K562 (cell line): ENCODE measurements around the gene ZNF556. TPM values are rescaled to one million over a fixed set of nuclear protein-coding genes. Genes with fewer than 3 reads are reported as not detected.

ENCODE experiments used
- CHD4 ChIP-seq: fragments of 200-600 bp; sonication (generic); IDR thresholded peaks from 3 replicates; pipeline ENCODE4 v1.6.1; 2012; ENCODE audit warnings: low read depth, mild to moderate bottlenecking, mixed read lengths, low read length, inconsistent platforms; ENCODE audit not compliant: insufficient read depth, insufficient replicate concordance, poor library complexity, severe bottlenecking
- CXXC5 ChIP-seq: fragments of 250-450 bp; sonication (Bioruptor Pico); IDR thresholded peaks from 2 replicates; pipeline ENCODE4 v1.8.0; 2022; ENCODE audit warnings: inconsistent platforms, mild to moderate bottlenecking, moderate library complexity
- HSF4 ChIP-seq: fragments of 250-450 bp; sonication (Bioruptor Pico); IDR thresholded peaks from 2 replicates; pipeline ENCODE4 v2.1.2; 2022; ENCODE audit warnings: mild to moderate bottlenecking, moderate library complexity, borderline replicate concordance
- L3MBTL2 ChIP-seq: fragments of 450-650 bp; IDR thresholded peaks from 2 replicates; pipeline ENCODE4 v1.6.1; 2016; ENCODE audit warnings: mild to moderate bottlenecking, moderate library complexity
- MAFG ChIP-seq: fragments of 450-650 bp; conservative IDR thresholded peaks from 2 replicates; pipeline ENCODE4 v1.6.1; 2016; ENCODE audit warnings: missing genetic modification characterization, missing compliant biosample characterization
- MYBL2 ChIP-seq, 2 experiments: fragments of 450-650 bp in 1 of 2; sonication (generic) in 1 of 2; formaldehyde crosslinking in 1 of 2; IDR thresholded peaks; 2 replicates each; pipeline versions ENCODE4 v1.6.1 to v1.8.1; 2017 to 2022; ENCODE audit warnings: borderline replicate concordance in 1 of 2, inconsistent platforms in 1 of 2, low read depth in 1 of 2, mild to moderate bottlenecking in 1 of 2, missing genetic modification reagents in 1 of 2, moderate library complexity in 1 of 2
- NFIX ChIP-seq: fragments of 250-450 bp; sonication (Bioruptor Pico); IDR thresholded peaks from 2 replicates; pipeline ENCODE4 v1.4.0; 2020; ENCODE audit warnings: low read depth, mild to moderate bottlenecking, moderate library complexity
- NFYB ChIP-seq: IDR thresholded peaks from 2 replicates; pipeline ENCODE4 v1.6.1; 2011; ENCODE audit warnings: mild to moderate bottlenecking, moderate library complexity; ENCODE audit not compliant: insufficient read length; ENCODE audit errors: extremely low read depth
- PHB2 ChIP-seq: fragments of 450-650 bp; IDR thresholded peaks from 2 replicates; pipeline ENCODE4 v1.6.1; 2017; ENCODE audit warnings: low read depth
- RBM17 ChIP-seq: fragments of 200-400 bp; formaldehyde crosslinking; IDR thresholded peaks from 2 replicates; pipeline ENCODE4 v1.6.1; 2017; ENCODE audit warnings: low read depth, mild to moderate bottlenecking, low read length, borderline replicate concordance
- SMAD2 ChIP-seq: fragments of 150-350 bp; IDR thresholded peaks from 2 replicates; pipeline ENCODE4 v1.6.1; 2014; ENCODE audit warnings: low read depth, mild to moderate bottlenecking, low read length
- SNIP1 ChIP-seq: fragments of 450-650 bp; IDR thresholded peaks from 2 replicates; pipeline ENCODE4 v1.7.1; 2017; ENCODE audit warnings: low read depth, mild to moderate bottlenecking
- STAG1 ChIP-seq: sonication (generic); formaldehyde crosslinking; IDR thresholded peaks from 2 replicates; pipeline ENCODE4 v1.5.0; 2020; ENCODE audit warnings: missing genetic modification reagents, borderline replicate concordance
- TAF9B ChIP-seq: fragments of 450-650 bp; IDR thresholded peaks from 2 replicates; pipeline ENCODE4 v1.6.1; 2018; ENCODE audit warnings: mild to moderate bottlenecking; ENCODE audit not compliant: partially characterized antibody
- TCF7 ChIP-seq: sonication (generic); IDR thresholded peaks from 2 replicates; pipeline ENCODE4 v1.6.1; 2016; ENCODE audit warnings: antibody characterized with exemption, borderline replicate concordance
- ZFP1 ChIP-seq: fragments of 450-650 bp; formaldehyde crosslinking; IDR thresholded peaks from 2 replicates; pipeline ENCODE4 v1.4.0; 2020; ENCODE audit warnings: mild to moderate bottlenecking, mixed read lengths
- ZNF224 ChIP-seq: sonication (generic); formaldehyde crosslinking; IDR thresholded peaks from 2 replicates; pipeline ENCODE4 v1.8.0; 2022; ENCODE audit warnings: mild to moderate bottlenecking, missing genetic modification reagents
- ZNF41 ChIP-seq: fragments of 250-450 bp; sonication (Bioruptor Pico); conservative IDR thresholded peaks from 2 replicates; pipeline ENCODE4 v1.4.0; 2020; ENCODE audit warnings: mild to moderate bottlenecking
- ZNF644 ChIP-seq: fragments of 200-800 bp; sonication (Bioruptor generic); IDR thresholded peaks from 2 replicates; pipeline ENCODE4 v1.6.1; 2016; ENCODE audit warnings: low read depth, missing genetic modification characterization, missing compliant biosample characterization
- ZNF766 ChIP-seq: fragments of 200-800 bp; sonication (Bioruptor generic); conservative IDR thresholded peaks from 2 replicates; pipeline ENCODE4 v1.6.1; 2016; ENCODE audit warnings: missing genetic modification characterization, missing compliant biosample characterization
- polyA plus RNA-seq, 8 experiments: library from polyadenylated mRNA; depleted of rRNA in 4 of 8; stranded (reverse) in 5 of 8; unstranded in 3 of 8; fragments of >200 nt; fragmentation: Nextera tagmentation in 2 of 8; fragmentation: Illumina TruSeq in 1 of 8; extraction: Ambion mirVana in 2 of 8; extraction: Trizol in 1 of 8; gene quantifications; 2 replicates each; pipeline versions ENCODE4 v1.2.1 to v1.2.3, GENCODE V29; 2011 to 2014; ENCODE audit warnings: inconsistent platforms in 1 of 8, missing spikeins in 1 of 8
- total RNA-seq, 7 experiments: library from RNA; depleted of rRNA in 6 of 7; stranded (reverse); fragments of >200 nt in 6 of 7; fragmentation: Illumina TruSeq in 2 of 7; extraction: Trizol in 2 of 7; gene quantifications; 2 replicates each; pipeline versions ENCODE4 v1.2.1 to v1.2.3, GENCODE V29; 2011 to 2021; ENCODE audit warnings: low replicate concordance in 1 of 7
- TF ChIP-seq, protein P1 (sequence below): sonication (generic); formaldehyde crosslinking; IDR thresholded peaks from 2 replicates; pipeline ENCODE4 v1.8.1; 2023; ENCODE audit warnings: mild to moderate bottlenecking, missing genetic modification reagents
- TF ChIP-seq, protein P2 (sequence below): fragments of 450-650 bp; formaldehyde crosslinking; IDR thresholded peaks from 2 replicates; pipeline ENCODE4 v1.4.0; 2022; ENCODE audit warnings: mild to moderate bottlenecking, moderate library complexity
- TF ChIP-seq, protein P3 (sequence below): fragments of 450-650 bp; formaldehyde crosslinking; IDR thresholded peaks from 2 replicates; pipeline ENCODE4 v1.4.0; 2022; ENCODE audit warnings: missing genetic modification characterization

ZNF556 gene
- total and polyA plus RNA-seq, 9 of the 15 experiments (the other 6 are each of a cell fraction or from before 2014, with no cell fraction given), result 0.01 to 0.36 (median 0.10) TPM; not detected in 1

DNA sequence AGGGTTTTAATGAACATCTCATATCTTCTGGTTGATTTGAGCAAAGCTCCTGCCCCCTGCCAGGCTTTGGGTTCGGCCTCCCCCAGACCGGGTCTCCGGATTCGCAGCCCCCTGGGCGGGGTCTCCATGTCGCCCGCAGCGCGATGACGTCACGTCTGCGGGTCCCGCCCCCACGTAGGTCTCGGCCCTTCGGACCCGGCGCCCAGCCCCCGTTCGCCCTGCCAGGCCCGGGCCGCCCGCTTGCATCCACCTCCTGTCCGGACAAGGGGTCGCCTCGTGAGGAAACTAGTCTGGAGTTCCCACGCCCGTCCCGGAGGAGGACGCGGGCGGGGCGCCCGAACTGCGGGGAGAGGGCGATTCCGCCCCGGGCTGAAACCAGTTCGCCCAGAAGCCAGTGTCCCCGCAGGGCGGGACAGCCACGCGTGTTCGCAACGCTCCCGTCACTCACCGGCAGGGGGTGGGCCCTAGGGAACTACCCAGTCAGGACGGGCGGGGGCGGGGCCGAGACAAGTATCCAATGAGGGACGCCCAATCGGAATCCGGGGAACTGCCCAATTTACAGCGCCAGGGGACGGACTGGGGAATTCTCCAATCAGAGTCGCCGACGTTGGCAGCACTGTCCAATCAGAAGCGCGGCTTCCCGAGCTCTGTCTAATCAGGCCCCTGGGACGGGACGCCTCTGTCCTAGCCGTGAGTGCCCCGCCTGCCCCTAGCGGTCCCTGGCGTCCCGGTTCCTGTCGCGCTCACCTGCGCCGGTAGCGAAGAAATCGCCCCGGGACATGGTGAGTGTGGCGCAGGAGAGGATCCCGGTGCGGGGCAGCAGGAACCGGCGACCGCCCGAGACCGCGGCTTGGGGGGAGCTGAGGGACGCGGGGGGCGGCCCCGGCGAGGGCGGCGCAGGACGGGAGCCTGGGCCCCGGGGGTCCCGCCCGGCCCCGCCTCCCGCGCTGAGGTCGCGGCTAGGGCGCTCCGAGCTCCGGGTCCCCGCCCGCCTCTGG, 26.0 kb upstream of the ZNF556 start, which contains the start of gene ZNF555 (continued):
- peak; percentile 5; the same call in 1 of the 2 replicates for TF ChIP-seq STAG1 (CRISPR knock-in tag)
- TF ChIP-seq ZNF644 (tag), result no peak
- no peak for TF ChIP-seq MAFG (tag)
- TF ChIP-seq, protein P1, sequence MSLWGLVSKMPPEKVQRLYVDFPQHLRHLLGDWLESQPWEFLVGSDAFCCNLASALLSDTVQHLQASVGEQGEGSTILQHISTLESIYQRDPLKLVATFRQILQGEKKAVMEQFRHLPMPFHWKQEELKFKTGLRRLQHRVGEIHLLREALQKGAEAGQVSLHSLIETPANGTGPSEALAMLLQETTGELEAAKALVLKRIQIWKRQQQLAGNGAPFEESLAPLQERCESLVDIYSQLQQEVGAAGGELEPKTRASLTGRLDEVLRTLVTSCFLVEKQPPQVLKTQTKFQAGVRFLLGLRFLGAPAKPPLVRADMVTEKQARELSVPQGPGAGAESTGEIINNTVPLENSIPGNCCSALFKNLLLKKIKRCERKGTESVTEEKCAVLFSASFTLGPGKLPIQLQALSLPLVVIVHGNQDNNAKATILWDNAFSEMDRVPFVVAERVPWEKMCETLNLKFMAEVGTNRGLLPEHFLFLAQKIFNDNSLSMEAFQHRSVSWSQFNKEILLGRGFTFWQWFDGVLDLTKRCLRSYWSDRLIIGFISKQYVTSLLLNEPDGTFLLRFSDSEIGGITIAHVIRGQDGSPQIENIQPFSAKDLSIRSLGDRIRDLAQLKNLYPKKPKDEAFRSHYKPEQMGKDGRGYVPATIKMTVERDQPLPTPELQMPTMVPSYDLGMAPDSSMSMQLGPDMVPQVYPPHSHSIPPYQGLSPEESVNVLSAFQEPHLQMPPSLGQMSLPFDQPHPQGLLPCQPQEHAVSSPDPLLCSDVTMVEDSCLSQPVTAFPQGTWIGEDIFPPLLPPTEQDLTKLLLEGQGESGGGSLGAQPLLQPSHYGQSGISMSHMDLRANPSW, result no peak
- TF ChIP-seq HSF4 (CRISPR knock-in tag), result no peak
- TF ChIP-seq ZFP1 (CRISPR knock-in tag), result no peak
- no peak for TF ChIP-seq NFIX
- TF ChIP-seq NFYB, result peak; percentile 98
- TF ChIP-seq ZNF41, result no peak
- TF ChIP-seq CHD4, result peak; percentile 63
- TF ChIP-seq ZNF224 (CRISPR knock-in tag), result no peak
- TF ChIP-seq TAF9B, result no peak
- TF ChIP-seq CXXC5 (CRISPR knock-in tag), result peak; percentile 97
- TF ChIP-seq, protein P2, sequence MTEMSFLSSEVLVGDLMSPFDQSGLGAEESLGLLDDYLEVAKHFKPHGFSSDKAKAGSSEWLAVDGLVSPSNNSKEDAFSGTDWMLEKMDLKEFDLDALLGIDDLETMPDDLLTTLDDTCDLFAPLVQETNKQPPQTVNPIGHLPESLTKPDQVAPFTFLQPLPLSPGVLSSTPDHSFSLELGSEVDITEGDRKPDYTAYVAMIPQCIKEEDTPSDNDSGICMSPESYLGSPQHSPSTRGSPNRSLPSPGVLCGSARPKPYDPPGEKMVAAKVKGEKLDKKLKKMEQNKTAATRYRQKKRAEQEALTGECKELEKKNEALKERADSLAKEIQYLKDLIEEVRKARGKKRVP, result no peak
- no peak for TF ChIP-seq TCF7
- TF ChIP-seq, protein P3, sequence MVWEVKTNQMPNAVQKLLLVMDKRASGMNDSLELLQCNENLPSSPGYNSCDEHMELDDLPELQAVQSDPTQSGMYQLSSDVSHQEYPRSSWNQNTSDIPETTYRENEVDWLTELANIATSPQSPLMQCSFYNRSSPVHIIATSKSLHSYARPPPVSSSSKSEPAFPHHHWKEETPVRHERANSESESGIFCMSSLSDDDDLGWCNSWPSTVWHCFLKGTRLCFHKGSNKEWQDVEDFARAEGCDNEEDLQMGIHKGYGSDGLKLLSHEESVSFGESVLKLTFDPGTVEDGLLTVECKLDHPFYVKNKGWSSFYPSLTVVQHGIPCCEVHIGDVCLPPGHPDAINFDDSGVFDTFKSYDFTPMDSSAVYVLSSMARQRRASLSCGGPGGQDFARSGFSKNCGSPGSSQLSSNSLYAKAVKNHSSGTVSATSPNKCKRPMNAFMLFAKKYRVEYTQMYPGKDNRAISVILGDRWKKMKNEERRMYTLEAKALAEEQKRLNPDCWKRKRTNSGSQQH (CRISPR knock-in tag), result no peak
- TF ChIP-seq SMAD2, result no peak
- no peak for TF ChIP-seq ZNF766
- TF ChIP-seq MYBL2 (IDR thresholded peaks at IDR 0.05; ENCODE audit: low read depth), result no peak
- TF ChIP-seq MYBL2 (CRISPR knock-in tag; IDR thresholded peaks at IDR 0.05; ENCODE audit: borderline replicate concordance), result no peak
- TF ChIP-seq PHB2, result no peak
- peak; percentile 89 for TF ChIP-seq L3MBTL2
- no peak for TF ChIP-seq SNIP1
- no peak for TF ChIP-seq RBM17
